ENCODE measurements around the gene KCTD13.
"Not testable (repeated sequence)": the region's sequence is repeated elsewhere in the genome, so short reads cannot be mapped to it uniquely, and the experiment has no call there.

KCTD13 gene

GRCh38 chr16:29906520-29907244, 19.3 kb downstream of the KCTD13 start:
- DNase-seq (ENCODE audit: low read depth in 3 of 3): no peak

GRCh38 chr16:29905668-29906067, 20.4 kb downstream of the KCTD13 start:
- DNase-seq (ENCODE audit: low read depth in 3 of 3): no peak

GRCh38 chr16:29904947-29905346, 21.1 kb downstream of the KCTD13 start:
- no peak for DNase-seq (ENCODE audit: low read depth in 3 of 3)

GRCh38 chr16:29903590-29903989, 22.4 kb downstream of the KCTD13 start:
- no peak for DNase-seq (ENCODE audit: low read depth in 3 of 3)

- no peak for DNase-seq (ENCODE audit: low read depth in 3 of 3)
These were observed 24.4 kb downstream of the KCTD13 start for GRCh38 chr16:29901607-29901945.

GRCh38 chr16:29900888-29901606, 25.0 kb downstream of the KCTD13 start:
- no peak for DNase-seq (ENCODE audit: low read depth in 3 of 3)

GRCh38 chr16:29900102-29900887, 25.7 kb downstream of the KCTD13 start, which contains the start of gene ASPHD1:
ASPHD1 (plus strand) TSS chr16:29900488; CDS start chr16:29900972, 484 bp downstream.
- DNase-seq (ENCODE audit: low read depth in 3 of 3): peak; percentile 44 to 78 (median 56)

- DNase-seq (ENCODE audit: low read depth in 3 of 3): no peak
These were observed 26.4 kb downstream of the KCTD13 start, which contains the start of gene SEZ6L2 for GRCh38 chr16:29899516-29900101. SEZ6L2 (minus strand) TSS chr16:29899550; CDS start chr16:29899019, 531 bp downstream.

- DNase-seq (ENCODE audit: low read depth in 3 of 3): no peak
These were observed 27.1 kb downstream of the KCTD13 start for GRCh38 chr16:29898804-29899515.

GRCh38 chr16:29898135-29898803, 27.8 kb downstream of the KCTD13 start:
- no peak for DNase-seq (ENCODE audit: low read depth in 3 of 3)

- no peak for DNase-seq (ENCODE audit: low read depth in 3 of 3)
These were observed 28.7 kb downstream of the KCTD13 start for GRCh38 chr16:29897333-29897732.

- no peak for DNase-seq (ENCODE audit: low read depth in 3 of 3)
These were observed 29.2 kb downstream of the KCTD13 start for GRCh38 chr16:29896841-29897240.

- DNase-seq (ENCODE audit: low read depth in 3 of 3): no peak
These were observed 31.7 kb downstream of the KCTD13 start for GRCh38 chr16:29894352-29894751.

- no peak for DNase-seq (ENCODE audit: low read depth in 3 of 3)
These were observed 32.5 kb downstream of the KCTD13 start for GRCh38 chr16:29893553-29893952.

GRCh38 chr16:29892458-29892813, 33.6 kb downstream of the KCTD13 start:
- DNase-seq (ENCODE audit: low read depth in 3 of 3): no peak

GRCh38 chr16:29891525-29892457, 34.2 kb downstream of the KCTD13 start:
- DNase-seq (ENCODE audit: low read depth in 3 of 3): no peak

GRCh38 chr16:29889372-29889771, 36.7 kb downstream of the KCTD13 start:
- not testable (repeated sequence) for DNase-seq (ENCODE audit: low read depth in 3 of 3)

GRCh38 chr16:29883987-29884386, 42.0 kb downstream of the KCTD13 start:
- no peak for DNase-seq (ENCODE audit: low read depth in 3 of 3)

GRCh38 chr16:29881050-29881449, 45.0 kb downstream of the KCTD13 start:
- no peak for DNase-seq (ENCODE audit: low read depth in 3 of 3)

- no peak for DNase-seq (ENCODE audit: low read depth in 3 of 3)
These were observed 47.9 kb downstream of the KCTD13 start for GRCh38 chr16:29878172-29878571.

Data from stimulated activated CD4-positive, alpha-beta T cell treated with anti-CD3 and anti-CD28 coated beads, TNF-alpha, amount 100 ng/mL, for 4 hours (primary cell).